Globus pallidus (tissue), 1 donor: ENCODE data around the gene TBX15.

ENCODE experiments used
- DNase-seq: peaks from one replicate; pipeline ENCODE4 v3.0.0-alpha.2; 2015; ENCODE audit warnings: low spot score

The TBX15 gene

DNA sequence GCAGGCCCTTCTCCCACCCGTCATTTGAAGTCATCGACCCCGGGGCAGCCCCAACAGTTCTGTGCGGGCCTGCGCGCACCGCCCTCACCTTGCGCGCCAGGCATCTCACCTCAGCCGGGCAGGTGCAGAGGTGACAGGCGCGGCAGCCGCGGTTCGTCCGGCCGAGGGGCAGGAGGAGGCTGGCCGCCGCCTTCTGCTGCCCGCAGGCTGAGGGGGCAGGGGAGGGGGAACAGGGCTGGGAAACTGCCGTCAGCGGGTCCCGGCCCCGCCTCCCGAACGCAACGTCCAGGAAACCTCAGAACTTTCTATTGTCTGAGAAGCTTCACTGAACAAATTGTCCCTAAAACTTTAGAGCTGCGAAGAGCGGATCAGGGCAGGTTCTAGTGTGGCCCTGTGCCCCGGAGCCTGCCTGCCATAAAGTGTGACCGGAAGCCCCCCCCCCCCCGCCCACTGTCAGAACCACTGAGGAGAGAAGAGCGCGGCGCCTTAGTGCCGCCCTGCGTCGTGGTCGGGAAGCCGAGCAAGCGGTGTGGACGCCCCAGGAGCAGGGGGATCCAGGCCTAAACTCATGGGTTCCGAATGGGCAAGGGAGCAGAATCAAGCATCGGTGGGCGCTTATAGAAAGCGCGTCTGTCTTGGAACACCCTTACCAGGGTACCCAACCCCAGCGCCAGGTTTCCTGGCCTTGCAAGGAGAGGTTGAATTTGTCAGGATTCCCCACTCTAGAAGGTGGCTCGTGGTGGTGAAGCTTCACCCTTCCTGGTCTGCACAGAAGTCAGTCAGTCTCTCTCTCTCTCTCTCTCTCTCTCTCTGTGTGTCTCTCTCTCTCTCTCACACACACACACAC, 13.3 kb upstream of the TBX15 start:
- no peak for DNase-seq

DNA sequence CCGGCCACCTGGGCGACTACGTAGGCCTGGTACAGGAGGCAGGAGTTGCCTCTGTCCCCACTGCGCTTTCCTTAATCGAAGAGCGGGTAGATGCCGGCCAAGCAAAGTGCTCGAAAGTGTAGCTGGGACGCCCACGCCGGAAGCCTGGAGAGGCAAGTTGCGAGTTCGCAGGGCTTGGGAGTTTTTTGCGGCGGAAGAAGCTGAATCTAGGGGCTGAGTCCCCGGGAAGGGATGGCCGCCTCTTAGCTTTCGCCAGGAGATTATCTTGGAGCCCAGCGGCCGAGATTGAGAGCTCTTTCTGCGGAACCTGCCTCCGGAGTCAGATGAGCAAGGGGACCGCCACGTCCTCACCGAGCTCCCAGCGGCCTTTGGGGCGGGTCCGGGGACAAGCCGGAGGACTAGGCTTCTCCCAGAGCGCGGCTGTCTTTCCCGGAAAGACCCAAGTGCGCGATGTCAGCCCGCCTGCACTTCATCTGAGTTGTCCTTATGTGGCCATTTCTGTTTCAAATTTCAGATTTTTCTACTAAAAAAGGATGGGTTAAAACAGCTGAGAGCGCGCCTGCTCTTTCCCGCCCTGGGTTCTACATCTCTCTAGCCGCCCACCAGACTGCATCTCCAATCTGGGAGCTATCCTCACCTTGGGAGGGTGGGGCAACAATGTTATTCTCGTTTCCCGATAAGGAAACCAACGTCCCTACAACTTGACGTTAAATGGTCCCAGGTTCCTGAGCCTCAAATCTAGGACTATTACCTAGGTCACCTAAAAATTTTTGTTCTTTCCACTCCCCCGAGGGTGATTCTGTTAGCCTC, 12.4 kb upstream of the TBX15 start:
- DNase-seq, result no peak

DNA sequence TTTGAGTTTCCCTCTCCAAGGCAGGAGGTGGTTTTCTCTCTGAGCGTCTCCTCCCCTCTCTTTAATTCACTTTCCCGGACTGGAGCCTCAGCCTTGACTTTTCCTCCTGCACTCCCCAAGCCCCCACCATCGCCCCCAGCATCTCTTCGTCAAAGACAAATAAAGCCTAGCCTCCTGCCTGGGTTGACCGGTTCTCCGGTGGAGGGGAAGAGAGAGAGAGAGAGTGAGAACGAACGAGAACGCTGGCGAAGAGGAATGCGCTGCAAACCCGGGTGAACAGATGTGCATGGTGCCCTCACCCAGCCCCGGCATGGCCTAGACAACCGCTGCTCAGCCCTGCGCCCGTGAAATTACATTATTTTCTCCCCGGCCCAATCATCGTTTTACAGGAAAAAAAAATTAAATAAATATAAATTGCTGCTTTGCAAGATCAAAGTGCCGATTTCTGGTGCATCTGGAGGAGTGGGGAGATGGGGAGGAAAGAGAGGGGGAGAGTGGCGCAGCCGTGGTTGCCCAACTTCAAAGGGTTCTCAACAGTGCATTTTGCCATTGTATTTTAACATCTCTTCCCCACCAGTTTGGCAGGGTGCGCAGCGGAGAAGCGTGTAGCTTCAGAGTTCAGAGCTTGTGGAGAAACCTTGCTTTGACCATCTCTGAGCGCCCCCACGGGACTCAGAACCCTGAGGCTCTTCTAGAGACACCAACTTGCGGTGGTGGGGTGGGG, 11.4 kb upstream of the TBX15 start:
- DNase-seq, result no peak

DNA sequence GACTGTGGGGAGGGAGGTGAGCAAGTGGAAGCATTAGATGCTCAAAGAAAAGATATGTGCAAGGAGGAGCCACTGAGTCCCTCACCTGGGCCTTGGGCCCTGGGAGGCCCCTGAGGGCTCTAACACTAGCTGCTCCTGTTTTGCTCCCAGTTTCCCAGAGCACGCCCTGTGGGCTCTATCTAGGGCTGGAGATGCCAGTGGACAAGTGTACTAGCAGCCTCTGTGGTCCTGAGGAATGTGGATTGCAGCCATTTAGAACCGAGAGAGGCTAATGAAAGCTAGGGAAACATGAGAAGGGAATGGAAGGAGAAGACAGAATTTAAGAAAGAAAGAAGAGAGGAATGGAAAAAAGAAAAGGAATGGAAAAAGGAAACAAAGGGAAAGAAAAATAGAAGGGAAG, 10.0 kb upstream of the TBX15 start:
- no peak for DNase-seq

DNA sequence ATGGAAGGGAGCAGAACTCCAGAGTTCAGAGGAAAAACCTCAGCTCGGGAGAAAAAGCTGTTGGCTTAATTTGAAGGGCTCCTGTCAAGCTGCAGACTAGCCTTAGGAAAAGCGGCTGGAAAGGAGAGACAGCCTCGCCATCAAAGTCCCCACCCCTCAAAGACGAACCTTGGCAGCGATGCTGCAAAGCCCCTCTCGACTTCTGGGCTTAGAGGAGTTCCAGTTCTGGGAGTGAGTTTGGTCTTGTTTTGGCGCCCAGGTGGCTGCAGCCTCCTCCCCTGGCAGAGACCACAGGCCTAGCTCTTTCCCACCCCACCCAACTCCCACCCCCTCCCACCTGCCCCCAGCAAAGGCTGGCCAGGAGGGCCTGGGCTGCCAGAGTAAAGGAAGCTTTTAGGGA, 9.1 kb upstream of the TBX15 start:
- no peak for DNase-seq

DNA sequence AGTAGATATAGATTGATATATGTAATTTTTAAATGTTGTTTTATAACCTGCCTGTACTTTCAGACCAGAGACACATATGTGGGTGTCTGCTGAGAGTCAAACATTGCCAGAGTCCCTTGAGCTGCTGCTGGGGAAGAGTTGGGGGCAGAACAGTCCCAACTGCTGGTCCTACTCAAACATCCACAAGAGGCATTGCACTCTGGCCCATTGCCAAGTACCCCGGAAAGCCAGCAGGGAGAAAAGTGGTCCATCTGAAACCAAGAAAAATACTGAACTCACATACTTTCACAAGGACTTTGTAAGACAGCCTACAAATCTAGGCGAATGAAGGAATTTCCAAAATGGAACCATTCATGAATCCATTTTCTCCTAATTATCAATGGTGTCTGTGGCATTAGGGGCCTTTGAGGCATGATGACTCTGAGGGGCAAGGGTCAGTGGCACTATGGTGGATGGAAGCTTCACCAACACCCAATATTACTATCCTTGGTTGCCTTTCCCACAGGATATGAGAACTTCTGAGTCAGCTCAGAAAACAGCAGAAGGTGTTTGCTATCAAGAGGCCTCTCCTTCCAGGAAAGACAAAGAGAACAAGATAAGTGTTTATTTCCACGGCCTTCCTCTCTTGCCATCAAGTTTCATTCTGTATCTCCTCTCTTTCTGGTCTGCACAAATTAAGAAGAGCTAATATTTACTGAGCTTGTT, 7.3 kb upstream of the TBX15 start:
- no peak for DNase-seq

DNA sequence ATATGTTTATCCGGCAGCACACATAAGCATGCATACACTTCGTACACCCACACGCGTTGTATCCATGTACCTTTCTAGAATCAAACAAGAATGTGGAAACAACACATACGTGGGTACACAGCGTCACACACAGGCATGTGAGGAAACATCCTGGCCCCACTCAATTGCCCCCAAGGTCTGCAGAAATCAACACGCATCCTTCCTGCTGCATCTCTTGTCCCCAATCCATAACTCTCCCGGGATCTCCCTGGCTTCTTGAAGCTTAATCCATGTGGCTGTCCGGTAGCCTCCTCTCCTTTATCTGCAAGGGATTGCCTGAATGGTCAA, 5.5 kb upstream of the TBX15 start:
- no peak for DNase-seq

DNA sequence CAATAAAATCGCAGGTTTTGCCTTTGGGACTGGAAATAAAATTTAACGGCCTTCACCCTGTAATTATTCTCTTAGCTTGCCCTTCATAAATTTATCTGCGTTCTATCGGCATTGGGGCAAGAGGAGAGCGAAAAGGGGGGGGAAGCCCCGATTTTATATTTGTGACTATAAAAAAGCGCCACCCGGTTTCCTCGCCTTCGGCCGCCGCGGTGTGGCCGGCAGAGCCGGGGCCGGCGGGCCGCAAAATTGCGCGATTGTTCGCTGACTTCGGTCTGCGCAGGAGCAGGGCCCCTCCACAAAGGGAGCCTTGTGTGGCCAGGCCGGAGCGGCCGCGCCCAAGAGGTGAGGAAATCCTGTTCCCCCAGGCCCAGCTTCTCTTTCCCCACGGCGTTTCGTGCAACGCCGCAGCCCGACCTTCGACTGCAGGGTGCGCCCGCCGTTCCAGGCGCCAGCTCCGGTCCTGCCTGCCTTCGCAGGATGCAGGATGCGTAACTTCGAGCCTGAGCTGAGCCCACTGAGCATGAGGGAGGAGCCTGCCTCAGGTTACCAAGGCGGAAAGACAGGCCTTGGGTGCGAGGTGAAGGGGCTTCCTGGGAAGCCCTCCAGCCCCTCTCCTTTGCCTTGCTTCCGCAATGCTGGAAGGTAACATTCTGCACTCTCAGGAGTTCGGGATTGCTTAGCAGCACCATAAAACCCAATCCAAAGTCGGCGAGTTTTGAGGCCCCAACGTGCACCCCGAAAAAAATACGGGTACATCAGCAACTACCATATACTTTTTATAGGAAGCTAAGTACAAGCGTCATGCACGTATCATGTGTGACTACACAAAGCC, 4.9 kb upstream of the TBX15 start:
- DNase-seq, result no peak

DNA sequence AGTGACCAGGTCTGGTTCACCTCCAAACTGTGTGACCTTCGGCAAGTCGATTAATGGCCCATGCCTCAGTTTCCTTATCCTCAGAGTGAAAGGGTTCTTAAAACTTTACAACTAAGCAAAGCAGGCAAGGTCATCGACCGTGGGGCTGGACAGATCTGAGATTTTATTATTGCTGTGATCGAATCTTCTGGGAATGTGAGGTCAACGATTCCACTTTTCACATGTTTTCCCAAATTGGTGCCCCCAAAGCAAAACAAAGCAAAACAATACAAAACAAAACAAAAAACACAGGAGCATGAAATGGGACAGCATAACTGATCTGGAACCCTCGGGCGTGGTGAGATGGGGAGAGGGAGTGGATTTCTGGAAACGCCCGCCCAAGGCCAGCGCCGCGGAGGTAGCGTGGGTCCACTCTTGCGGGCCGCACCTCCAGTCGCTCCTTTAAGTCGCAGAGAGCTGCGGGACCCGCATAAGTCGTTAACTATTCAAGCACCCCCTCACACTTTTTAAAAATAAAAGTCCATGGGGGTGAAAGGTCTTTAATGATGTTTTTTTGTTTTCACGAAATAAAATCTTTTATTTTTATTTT, 4.2 kb upstream of the TBX15 start:
- no peak for DNase-seq

DNA sequence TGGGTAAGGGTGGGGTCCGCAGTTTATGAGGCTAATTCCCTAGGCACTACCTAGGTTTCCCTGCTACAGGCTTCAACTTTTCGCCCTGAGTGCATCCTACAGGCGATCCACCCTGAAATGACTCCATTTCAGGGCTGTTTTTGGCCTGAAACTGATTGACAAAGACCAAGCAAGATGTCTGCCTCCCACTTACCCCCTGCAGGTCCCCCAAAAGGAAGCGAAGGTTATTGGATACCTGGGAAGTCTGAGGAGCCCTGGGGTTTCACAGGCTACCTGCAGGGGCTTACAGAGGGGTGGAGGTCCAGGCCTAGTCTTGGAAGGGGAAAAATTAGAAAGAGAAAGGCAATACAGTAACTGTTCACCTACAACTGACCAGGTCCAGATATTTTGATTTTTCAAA, 3.3 kb upstream of the TBX15 start:
- no peak for DNase-seq

DNA sequence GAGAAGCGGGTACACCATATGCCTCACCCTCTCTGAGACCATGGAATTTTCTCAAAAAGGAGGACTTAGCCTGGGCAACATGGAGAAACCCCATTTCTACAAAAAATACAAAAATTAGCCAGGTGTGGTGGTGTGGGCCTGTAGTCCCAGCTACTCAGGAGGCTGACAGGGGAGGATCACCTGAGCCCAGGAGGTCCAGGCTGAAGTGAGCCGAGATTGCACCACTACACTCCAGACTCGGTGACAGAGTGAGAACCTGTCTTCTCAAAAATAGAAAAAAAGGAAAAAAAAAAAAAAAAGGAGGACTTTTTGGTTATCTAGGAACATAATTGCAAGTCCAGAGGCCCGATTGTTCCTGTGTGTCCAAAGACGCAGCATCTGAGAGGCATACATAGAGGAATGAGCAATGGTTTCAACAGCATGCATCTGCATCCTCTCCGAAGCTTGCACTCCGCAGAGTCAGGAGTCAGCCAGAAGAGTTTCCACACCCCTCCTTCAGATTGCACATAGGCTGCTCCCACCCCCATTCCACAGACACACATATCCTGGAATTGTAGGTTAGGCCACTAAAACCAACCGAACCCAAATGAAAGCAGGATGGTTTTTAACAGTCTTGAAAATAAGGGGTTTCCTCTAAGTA, 2.5 kb upstream of the TBX15 start:
- no peak for DNase-seq

DNA sequence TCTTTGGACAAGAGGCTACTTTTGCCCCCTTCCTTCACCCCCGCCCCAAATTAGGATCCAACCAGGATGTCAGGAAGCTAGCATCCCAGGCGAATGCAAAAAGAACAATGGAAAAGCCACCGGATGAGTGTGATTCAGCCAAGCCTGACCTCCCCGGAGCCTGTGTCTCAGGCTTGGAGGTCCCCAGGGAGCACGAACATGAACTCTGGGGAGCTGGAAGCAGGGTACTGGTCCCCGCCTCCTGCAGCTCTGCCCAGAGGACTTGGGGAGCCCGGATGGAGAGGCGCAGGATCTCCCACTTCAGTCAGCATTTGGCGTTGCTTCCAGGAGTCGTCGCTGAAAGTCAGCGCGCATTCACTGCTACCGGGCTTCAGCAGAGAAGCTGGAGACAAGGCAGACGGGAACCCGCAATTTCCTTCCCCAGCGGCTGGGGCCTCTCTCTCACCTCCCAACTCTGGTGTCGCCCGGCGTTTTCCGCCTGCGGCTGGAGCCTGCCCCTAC, 1.8 kb upstream of the TBX15 start:
- DNase-seq, result no peak

DNA sequence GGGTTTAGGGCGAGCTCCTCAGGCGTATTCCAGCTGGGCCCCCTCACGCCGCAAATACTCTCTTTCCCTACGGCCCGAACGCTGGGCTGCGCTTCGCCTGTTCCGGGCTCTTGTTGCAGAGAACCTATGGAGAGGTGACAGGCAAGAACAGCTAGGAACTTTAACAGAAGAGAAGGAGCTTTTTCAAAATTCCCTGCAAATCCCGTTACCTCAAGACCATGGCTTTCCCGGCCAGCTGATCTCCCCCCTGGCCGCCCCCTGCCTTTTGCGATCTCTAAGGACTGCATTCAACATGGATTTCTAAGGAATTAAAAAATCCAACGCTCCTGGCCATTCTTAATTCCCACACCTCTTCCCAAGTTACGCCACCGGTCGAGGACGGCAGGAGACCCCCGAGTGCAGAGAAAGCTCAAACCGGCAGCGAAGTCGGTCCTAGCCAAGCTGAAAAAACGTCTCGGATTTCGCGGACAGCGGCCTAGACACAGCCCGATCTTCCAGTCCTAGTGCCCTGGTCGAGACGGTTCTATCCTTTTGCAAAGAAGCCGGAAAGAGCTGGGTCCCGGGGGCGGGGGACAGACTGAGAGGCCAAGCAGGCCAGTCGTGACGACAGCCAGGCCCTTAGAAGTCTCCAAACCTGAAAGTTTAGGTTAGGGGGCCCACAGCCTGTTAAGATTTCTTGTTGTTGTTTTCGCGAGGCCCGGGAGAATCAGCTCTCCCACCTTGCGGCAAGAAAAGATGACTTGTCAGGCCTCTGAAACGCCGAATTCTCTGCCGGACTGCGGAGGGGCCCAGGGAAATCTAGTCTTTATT, 1.1 kb upstream of the TBX15 start:
- DNase-seq, result no peak

DNA sequence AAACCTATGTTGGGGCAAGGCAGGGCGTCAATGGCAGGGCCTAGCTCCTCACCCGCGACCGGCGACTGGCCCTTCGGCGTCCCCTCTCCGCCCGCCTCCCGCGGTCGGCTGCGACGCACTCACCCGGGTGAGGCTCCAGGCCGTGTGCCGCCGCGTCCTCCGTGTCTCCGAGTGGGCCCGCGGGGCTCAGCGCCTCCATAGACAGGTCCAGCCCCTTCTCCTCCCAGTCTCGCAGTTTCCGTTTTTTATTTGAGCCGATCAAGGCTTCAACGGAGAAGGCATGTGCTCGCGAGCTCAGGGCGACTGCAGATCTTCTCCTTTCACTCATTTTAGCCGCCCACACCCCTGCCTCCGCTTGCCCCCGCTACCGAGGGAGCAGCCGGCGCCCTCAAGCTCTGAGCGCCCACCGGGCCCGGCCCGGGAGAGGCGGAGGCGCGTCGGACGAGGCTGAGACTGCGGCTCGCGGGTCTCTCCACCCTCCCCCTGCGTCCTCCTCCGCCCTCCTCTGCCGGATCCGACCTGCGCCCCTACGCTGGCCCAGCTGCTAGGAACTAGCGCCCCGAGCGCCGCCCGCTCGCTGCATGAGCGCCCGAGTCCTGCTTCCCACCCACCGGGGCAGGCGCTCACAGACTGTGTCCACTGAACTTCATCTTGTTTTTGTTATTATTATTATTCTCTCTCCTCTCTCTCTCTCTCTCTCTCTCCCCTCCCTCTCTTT, 516 bp downstream of the TBX15 start:
- DNase-seq, result no peak

DNA sequence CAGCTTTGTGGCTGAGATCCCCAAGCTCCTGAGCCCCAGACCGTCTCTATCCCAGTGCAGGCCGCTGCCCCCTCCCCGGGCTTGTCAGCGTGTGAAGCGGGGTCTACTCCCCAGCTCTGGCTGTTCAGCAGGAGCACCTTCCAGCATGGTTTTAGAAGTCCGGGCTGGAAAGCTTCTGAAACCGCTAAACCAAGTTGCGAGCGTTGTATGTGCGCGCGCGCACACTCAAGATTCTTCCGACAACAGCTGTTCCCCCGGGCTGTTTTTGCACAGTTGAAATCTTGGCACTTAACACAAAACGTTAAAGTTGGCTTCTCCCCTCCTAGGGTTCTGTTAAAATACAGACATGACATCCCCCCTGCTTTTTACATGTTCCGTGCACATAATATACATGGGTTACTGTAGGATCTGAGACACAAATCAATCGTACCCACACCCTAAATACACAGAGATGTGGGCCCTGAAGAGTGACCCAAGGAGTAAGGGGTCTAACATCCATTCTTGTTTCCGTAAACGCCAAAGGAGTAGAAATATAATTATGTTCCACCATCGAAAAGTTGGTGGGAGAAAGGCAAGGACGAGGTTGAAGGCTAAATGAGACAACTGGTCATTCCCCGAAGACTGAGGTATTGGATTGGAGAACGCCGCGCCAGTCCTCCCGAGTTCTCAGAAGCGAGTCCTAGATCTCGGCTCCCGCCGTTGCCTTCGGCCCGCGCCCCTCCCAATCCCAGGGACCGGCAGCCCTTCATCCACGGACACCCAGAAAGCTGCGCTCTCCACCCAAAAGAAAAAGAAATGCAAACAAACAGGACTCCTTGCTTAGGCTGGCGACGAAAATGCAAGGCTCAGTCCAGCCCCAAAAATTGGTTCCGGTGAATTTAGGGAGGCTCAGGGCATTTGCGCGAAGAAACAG, 1.3 kb downstream of the TBX15 start:
- DNase-seq, result no peak

DNA sequence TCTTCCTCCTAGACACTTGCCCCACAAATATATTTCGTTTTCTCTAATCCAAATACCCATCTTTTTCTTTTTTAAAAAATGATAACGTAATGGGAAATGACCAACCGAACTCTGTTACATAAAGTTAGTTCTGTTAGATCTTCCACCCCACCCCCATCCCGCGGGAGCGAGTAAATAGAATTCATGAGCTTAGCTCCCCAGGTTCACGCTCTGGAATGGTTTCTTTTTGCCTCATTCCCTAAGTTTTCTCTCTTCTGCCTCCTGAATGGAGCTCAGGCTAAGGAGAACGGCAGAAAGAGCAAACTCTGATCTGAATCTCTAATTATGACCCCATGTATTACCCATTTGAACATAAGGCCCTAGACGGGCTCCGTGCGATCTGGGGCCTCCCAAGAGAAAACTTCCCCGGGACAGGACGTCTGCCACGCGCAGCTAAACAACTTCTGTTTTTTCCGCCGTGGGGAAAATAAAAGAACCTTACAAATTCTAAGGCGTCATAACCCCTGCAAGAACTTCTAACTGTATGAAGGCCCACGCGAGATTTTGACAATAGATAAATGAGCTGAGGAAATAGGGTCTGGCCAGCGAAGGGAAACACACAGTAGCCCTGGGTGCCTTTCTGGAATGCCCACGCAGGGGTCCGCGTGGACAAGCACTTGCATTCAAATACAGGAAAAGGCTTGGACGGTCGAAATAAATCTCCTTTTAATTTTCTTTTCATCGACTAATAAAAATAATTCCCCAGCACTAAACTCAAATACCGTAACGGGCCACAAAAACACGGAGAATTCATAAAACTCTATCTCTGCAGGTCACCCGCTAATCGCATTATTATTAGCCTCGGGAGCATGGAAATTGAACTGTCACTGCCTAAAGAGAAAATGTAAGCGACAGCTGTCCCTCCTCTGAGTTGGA, 2.2 kb downstream of the TBX15 start:
- no peak for DNase-seq
